Gastrocnemius medialis (tissue), 4 donors: ENCODE data around the gene TP73. TPM values are rescaled to one million over a fixed set of nuclear protein-coding genes. Genes with fewer than 3 reads are reported as not detected.
A peak's percentile ranks its signal among the peaks of the same experiment; 100 is the strongest.

ENCODE experiments used
- ATAC-seq, 2 donors: fragments of 150-250 bp; one replicate each; pipeline ENCODE4 v1.9.1; 2016
- DNase-seq, 2 donors: peaks; one replicate each; pipeline ENCODE4 v3.0.0-alpha.2; 2019
- H3K27ac ChIP-seq, 4 donors: fragments of 200-600 bp; sonication (generic); 1 replicate in 1 of 4; 2 replicates in 3 of 4; pipeline ENCODE4 v1.5.1; 2016 to 2018; ENCODE audit warnings: mild to moderate bottlenecking in 2 of 4, moderate library complexity in 1 of 4
- H3K27me3 ChIP-seq, 3 donors: fragments of 200-600 bp; sonication (generic) in 2 of 3; 1 replicate in 1 of 3; 2 replicates in 2 of 3; pipeline versions ENCODE4 v1.5.1 to v1.6.0; 2016 to 2019; ENCODE audit warnings: mild to moderate bottlenecking in 1 of 3, moderate library complexity in 1 of 3
- H3K36me3 ChIP-seq, 2 donors: fragments of 200-600 bp; sonication (generic) in 1 of 2; one replicate each; pipeline ENCODE4 v1.5.1; 2017 to 2018
- H3K4me1 ChIP-seq, 2 donors: fragments of 200-600 bp; sonication (generic) in 1 of 2; one replicate each; pipeline ENCODE4 v1.5.1; 2016 to 2017; ENCODE audit warnings: mild to moderate bottlenecking in 2 of 2
- H3K4me3 ChIP-seq, 4 donors: fragments of 200-600 bp; sonication (generic) in 3 of 4; 1 replicate in 1 of 4; 2 replicates in 3 of 4; pipeline ENCODE4 v1.5.1; 2016 to 2019; ENCODE audit warnings: mild to moderate bottlenecking in 2 of 4
- H3K9me3 ChIP-seq, 3 donors: fragments of 200-600 bp; sonication (generic) in 2 of 3; 1 replicate in 1 of 3; 2 replicates in 2 of 3; pipeline ENCODE4 v1.5.1; 2016 to 2019
- POLR2A ChIP-seq, 2 donors: fragments of 450-650 bp; IDR thresholded peaks; one replicate each; pipeline ENCODE4 v1.6.1; 2017; ENCODE audit warnings: antibody characterized with exemption in 2 of 2, mild to moderate bottlenecking in 2 of 2, moderate library complexity in 2 of 2
- in situ Hi-C, 4 donors: fragments of 200-750 bp; cut with MboI; loops; one replicate each; pipeline versions ENCODE4 v1.15.0 to v1.8.0; 2017; ENCODE audit warnings: low sequenced_read_pairs in 4 of 4
- intact Hi-C: fragments of 100-400 bp; cut with DNase I; formaldehyde crosslinking; loops from one replicate; pipeline ENCODE4 v1.15.1; 2023; ENCODE audit warnings: low total_unique reads
- total RNA-seq, 4 donors: library from RNA; depleted of rRNA; stranded (reverse); fragments of >200 nt; gene quantifications; one replicate each; pipeline versions ENCODE4 v1.1.0 to v1.2.3, GENCODE V29; 2016
- TF ChIP-seq, protein P1 (sequence below), 5 experiments: fragments of 450-650 bp in 3 of 5; fragments of 200-600 bp in 2 of 5; sonication (generic) in 2 of 5; IDR thresholded peaks in 4 of 5; conservative IDR thresholded peaks in 1 of 5; 1 replicate in 4 of 5; 2 replicates in 1 of 5; pipeline ENCODE4 v1.5.1; 2016 to 2019; ENCODE audit warnings: antibody characterized with exemption in 5 of 5, mild to moderate bottlenecking in 3 of 5, moderate library complexity in 3 of 5

TP73 gene
- total RNA-seq, 4 donors from 2014 or later, result 0.07 TPM; not detected in 3

DNA sequence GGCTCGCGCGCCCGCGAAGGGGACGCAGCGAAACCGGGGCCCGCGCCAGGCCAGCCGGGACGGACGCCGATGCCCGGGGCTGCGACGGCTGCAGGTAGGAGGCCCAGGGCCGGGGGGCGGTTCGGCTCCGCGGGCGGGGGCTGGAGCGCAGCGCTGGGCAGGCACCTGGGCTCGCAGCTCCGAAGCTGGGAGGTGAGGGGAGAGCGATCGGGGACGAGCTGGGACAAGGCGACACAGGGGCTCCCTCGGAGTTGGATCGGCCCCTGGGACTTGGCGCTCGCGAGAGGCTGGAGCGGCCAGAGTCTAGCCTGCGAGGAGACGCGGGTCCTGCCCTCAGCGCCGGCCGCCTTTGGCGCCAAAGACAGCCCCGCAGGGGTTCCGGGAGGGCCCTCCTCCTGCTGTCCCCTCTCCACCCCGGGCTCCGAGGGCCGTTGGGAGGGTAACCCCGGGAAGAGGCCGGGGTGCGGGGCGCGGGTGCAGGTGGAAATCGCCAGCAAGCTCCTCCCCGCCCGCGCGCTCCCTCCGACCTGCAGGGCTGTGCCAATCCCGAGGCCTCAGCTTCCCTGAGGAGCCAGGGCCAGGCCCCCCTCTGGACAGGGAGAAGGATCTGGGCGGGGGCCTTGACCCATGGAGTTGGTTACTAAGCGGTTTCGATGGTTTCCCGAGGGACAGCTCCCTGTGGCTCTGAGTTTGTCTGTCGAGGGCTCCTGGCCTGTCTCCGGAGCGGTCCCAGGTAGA, 401 bp downstream of the TP73 start:
- Histone ChIP-seq H3K4me1 (peaks cover 11 to 21% of the 10 kb centered on the region in 2 donors), H3K27ac (no peak overlapping the region), H3K36me3 (no peaks in the 10 kb centered on the region), H3K4me3 (peak overlapping the region in 3 of 4 donors; percentile 25 to 78 (median 25)), H3K9me3 (no peaks in the 10 kb centered on the region), H3K27me3 (peaks cover 45 to 54% (median 53%) of the 10 kb centered on the region in 3 donors)
- no peak for DNase-seq
- intact Hi-C loops, result no loop called here
- in situ Hi-C loops, result no loop called here
- TF ChIP-seq POLR2A (IDR thresholded peaks at IDR 0.05), result no peak
- TF ChIP-seq, protein P1, sequence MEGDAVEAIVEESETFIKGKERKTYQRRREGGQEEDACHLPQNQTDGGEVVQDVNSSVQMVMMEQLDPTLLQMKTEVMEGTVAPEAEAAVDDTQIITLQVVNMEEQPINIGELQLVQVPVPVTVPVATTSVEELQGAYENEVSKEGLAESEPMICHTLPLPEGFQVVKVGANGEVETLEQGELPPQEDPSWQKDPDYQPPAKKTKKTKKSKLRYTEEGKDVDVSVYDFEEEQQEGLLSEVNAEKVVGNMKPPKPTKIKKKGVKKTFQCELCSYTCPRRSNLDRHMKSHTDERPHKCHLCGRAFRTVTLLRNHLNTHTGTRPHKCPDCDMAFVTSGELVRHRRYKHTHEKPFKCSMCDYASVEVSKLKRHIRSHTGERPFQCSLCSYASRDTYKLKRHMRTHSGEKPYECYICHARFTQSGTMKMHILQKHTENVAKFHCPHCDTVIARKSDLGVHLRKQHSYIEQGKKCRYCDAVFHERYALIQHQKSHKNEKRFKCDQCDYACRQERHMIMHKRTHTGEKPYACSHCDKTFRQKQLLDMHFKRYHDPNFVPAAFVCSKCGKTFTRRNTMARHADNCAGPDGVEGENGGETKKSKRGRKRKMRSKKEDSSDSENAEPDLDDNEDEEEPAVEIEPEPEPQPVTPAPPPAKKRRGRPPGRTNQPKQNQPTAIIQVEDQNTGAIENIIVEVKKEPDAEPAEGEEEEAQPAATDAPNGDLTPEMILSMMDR (IDR thresholded peaks at IDR 0.05 in 4 of 5, conservative IDR thresholded peaks at IDR 0.05 in 1 of 5), result no peak
- no peak for ATAC-seq

DNA sequence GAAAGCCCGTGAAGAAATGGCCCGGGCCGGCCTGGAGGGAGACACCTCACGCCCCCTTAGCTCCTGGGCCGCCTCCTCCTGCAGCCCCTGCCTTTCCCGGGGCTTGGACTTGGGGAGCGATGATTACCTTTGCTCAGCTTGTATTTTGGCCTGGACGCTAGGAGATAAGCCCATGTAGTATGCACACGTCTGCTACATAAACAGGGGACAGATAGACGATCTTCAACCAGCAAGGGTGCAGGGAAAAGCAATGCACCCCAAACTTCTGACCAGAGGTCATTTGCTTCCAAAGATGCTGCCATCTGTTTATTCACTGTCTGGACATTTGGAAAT, 936 bp downstream of the TP73 start:
- DNase-seq, result peak in 1 of 2 donors; percentile 6
- Histone ChIP-seq H3K9me3 (no peaks in the 10 kb centered on the region), H3K4me3 (no peak overlapping the region), H3K36me3 (no peaks in the 10 kb centered on the region), H3K27me3 (peaks cover 45 to 54% (median 53%) of the 10 kb centered on the region in 3 donors), H3K27ac (no peak overlapping the region), H3K4me1 (peaks cover 11 to 21% of the 10 kb centered on the region in 2 donors)
- no peak for ATAC-seq
- TF ChIP-seq POLR2A (IDR thresholded peaks at IDR 0.05), result no peak
- TF ChIP-seq, protein P1 (IDR thresholded peaks at IDR 0.05 in 4 of 5, conservative IDR thresholded peaks at IDR 0.05 in 1 of 5), result no peak
- intact Hi-C loops, result no loop called here
- in situ Hi-C loops, result no loop called here

DNA sequence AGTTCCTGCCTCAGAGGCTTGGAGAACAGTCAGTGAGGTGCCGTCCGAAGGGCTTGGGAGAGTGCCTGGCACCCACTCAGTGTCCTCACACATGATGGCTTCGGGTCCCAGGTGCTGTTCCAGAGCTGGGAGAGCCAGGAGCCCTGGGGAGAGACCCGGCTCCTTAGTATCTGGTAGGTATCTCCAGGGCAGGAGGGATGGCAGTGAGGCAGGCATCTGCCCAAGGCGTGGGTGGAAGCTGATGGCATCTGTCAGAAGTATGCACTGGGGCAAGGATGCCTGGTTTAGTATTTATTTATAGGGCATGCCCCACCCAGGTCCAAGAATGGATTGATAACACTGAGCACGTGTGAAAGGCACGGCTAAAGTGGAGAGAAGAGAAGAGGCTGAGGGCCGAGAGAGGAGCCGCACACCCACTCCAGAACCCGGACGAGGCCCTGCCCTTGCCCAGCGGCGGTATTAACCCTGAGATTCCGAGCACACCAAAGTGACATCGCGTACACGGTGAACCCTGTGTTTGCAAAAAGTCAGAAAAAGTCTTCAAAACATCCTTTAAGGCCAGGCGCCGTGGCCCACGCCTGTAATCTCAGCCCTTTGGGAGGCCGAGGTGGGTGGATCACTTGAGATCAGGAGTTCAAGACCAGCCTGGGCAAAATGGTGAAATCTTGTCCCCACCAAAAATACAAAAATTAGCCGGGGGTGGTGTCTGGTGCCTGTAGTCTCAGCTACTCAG, 2.4 kb downstream of the TP73 start:
- peaks cover 0 to 9% of the 10 kb centered on the region in 2 donors for H3K4me1 ChIP-seq
- no peak for ATAC-seq
- intact Hi-C loops (no loop called here), in situ Hi-C loops (no loop called here)
- H3K4me3 ChIP-seq, result no peak overlapping the region
- peak in 1 of 2 donors; percentile 0 for DNase-seq
- no peak overlapping the region for H3K27ac ChIP-seq
- peaks cover 45 to 56% (median 53%) of the 10 kb centered on the region in 3 donors for H3K27me3 ChIP-seq
- no peaks in the 10 kb centered on the region for H3K9me3 ChIP-seq
- H3K36me3 ChIP-seq, result no peaks in the 10 kb centered on the region
- TF ChIP-seq POLR2A (IDR thresholded peaks at IDR 0.05), result no peak
- TF ChIP-seq, protein P1 (IDR thresholded peaks at IDR 0.05 in 4 of 5, conservative IDR thresholded peaks at IDR 0.05 in 1 of 5), result no peak

DNA sequence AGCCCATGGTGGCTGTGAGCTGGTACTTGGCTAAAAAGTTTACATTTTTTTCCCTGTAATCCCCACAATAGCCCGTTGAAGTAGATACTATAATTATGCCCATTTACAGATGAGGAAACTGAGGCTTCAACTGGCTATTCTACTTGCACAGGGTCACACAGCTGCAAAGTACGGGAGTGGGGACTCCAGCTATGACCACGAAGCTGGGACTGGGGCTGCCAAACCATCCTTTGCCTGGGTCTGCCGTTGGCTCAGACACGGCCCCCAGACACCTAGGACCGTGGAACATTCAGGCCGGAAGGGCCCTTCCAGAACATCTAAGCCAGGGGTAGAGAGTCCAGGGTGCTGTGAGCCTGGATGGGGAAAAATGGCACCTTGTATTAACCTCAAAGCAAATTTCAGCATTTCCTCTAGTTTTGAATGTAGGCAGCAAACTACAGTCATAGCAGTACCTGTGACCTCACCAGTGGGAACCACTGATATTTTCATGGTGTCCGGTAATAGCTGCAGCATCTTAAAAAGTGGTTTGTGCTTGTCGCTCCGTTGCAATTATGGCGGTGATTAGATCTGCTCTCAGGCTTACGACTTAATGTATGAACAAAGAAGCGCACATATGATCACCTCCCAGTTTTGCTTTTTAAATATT, 4.3 kb downstream of the TP73 start:
- ATAC-seq (no peak), DNase-seq (peak in 1 of 2 donors; percentile 1)
- TF ChIP-seq, protein P1 (IDR thresholded peaks at IDR 0.05 in 4 of 5, conservative IDR thresholded peaks at IDR 0.05 in 1 of 5), result no peak
- no peak for TF ChIP-seq POLR2A (IDR thresholded peaks at IDR 0.05)
- in situ Hi-C loops (no loop called here), intact Hi-C loops (no loop called here)
- Histone ChIP-seq H3K4me1 (no peaks in the 10 kb centered on the region), H3K9me3 (no peaks in the 10 kb centered on the region), H3K4me3 (no peak overlapping the region), H3K27me3 (peaks cover 32 to 44% (median 38%) of the 10 kb centered on the region in 3 donors), H3K36me3 (no peaks in the 10 kb centered on the region), H3K27ac (no peak overlapping the region)
